Measurements from ENCODE around the gene TLR8. TPM values are rescaled to one million over a fixed set of nuclear protein-coding genes. Genes with fewer than 3 reads are reported as not detected.

The TLR8 gene
- total RNA-seq, 4 donors from 2014 or later, result 0.08 to 0.84 (median 0.52) TPM

DNA sequence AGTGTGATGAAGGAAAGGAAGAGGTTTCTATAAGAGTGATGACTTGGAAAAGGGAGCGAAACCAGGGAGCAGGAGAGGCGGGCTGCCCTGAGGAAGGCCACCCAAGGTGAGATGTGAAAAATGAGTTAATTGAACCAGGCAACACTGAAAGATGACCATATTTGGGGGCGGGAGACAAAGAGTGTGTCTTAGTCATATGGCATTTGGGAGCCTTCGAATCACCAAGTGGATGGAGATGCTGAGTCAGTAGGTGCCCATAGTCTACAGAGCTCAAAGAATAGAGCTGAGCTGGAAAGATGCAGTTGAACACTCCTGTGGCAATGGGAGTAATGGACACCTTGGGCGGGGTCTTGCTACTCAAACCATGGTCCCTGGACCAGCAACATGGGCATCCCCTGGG lies 8.3 kb upstream of the TLR8 start:
- WGBS, 2 donors, result 84 to 88% methylated on average over 4 to 5 of the region's 5 CpGs
- no peak for TF ChIP-seq CTCF (IDR thresholded peaks at IDR 0.05)
- intact Hi-C loops (cut with DNase I; ENCODE audit: low total_unique reads), result no loop called here

DNA sequence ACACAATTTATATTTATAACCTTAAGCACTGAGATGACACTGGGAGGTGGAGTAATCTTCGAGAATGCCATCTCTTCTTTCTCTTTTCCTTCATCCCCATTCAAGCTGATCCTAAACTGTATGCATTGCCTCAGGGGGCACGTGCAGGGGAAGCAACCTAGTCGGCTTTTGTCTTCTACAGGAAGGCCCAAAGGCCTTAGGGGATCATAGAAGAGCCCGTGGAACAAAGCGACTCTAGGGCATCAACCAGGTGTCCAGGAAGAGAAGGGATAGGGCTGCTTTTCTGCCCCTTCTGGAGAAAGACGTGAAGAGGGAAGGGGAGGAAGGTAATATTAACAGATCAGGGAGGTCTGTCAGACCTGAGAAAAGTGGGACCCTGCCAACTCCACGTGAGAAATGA lies 6.9 kb upstream of the TLR8 start:
- TF ChIP-seq CTCF (IDR thresholded peaks at IDR 0.05), result no peak
- TF ChIP-seq POLR2A (IDR thresholded peaks at IDR 0.05), result no peak
- WGBS, 2 donors, result 48 to 59% methylated on average over 7 of the region's 7 CpGs
- no peak overlapping the region for H3K4me3 ChIP-seq (ENCODE audit: low read depth, poor library complexity, severe bottlenecking)
- DNase-seq (ENCODE audit: low spot score in 2 of 2), result no peak
- intact Hi-C loops (cut with DNase I; ENCODE audit: low total_unique reads), result no loop called here

More for the DNA sequence above, 8.3 kb upstream of the TLR8 start:
- DNase-seq (ENCODE audit: low spot score in 2 of 2), result no peak
- no peak overlapping the region for H3K4me3 ChIP-seq (ENCODE audit: low read depth, poor library complexity, severe bottlenecking)

- peak; percentile 42 to 88 for DNase-seq (ENCODE audit: low spot score in 2 of 2)
- H3K4me3 ChIP-seq (ENCODE audit: low read depth, poor library complexity, severe bottlenecking), result no peak overlapping the region
- intact Hi-C loops (cut with DNase I; ENCODE audit: low total_unique reads), result loop anchor here (5.0 kb wide), 1 partner anchor 89 kb away; no protein-coding TSS in a partner anchor
- no peak for TF ChIP-seq POLR2A (IDR thresholded peaks at IDR 0.05)
- no peak for TF ChIP-seq CTCF (IDR thresholded peaks at IDR 0.05)
- 11 to 17% methylated on average over 10 of the region's 10 CpGs for WGBS, 2 donors
Observed at GRCh38 chrX:12901486-12901885, 4.9 kb upstream of the TLR8 start.

- 41 to 72% methylated on average over 8 of the region's 8 CpGs for WGBS, 2 donors
- no peak for DNase-seq (ENCODE audit: low spot score in 2 of 2)
- intact Hi-C loops (cut with DNase I; ENCODE audit: low total_unique reads), result loop anchor here (5.0 kb wide), 1 partner anchor 91 kb away; no protein-coding TSS in a partner anchor
Observed at GRCh38 chrX:12903646-12904045, 2.8 kb upstream of the TLR8 start.

DNA sequence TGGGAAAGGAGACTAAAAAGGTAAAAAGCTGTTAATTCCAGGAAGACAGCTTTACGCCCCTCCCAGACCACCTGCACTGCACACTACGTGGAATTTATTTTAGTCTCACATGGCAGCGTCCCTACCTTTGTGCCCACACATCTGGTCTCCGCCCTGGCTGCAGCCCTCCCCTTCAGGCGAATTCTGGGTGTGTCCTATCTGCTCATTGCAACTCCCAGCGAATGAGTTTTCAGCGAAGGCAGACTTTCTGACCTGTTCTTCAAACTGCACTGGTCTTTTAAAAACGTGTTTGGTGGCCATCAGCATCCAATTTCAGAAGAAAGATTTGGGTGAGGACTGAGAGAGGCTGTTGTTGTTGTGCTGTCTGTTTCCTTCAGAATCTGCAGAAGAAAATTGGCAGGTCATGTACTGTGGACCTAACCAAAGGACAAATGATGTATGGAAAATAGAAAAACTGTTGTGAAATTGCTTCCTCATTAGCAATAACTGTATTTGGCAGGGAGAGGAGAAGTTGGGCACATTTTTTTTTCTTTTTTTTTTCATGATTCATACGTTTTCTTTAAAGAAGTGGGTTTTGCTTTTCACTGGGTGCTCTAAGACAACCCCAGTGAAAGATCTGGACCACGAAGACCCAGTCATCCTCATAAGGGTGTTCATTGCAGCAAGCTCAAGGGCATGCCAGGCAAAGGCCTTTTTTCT lies 4.2 kb downstream of the TLR8 start:
- no peak overlapping the region for H3K4me3 ChIP-seq (ENCODE audit: low read depth, poor library complexity, severe bottlenecking)
- TF ChIP-seq CTCF (IDR thresholded peaks at IDR 0.05) (no peak), POLR2A (IDR thresholded peaks at IDR 0.05) (no peak)
- WGBS, 2 donors, result 29 to 37% methylated on average over 9 to 10 of the region's 10 CpGs
- intact Hi-C loops (cut with DNase I; ENCODE audit: low total_unique reads), result no loop called here
- DNase-seq (ENCODE audit: low spot score in 2 of 2), result no peak

More at GRCh38 chrX:12903646-12904045, 2.8 kb upstream of the TLR8 start:
- no peak for TF ChIP-seq CTCF (IDR thresholded peaks at IDR 0.05)
- TF ChIP-seq POLR2A (IDR thresholded peaks at IDR 0.05), result no peak
- H3K4me3 ChIP-seq (ENCODE audit: low read depth, poor library complexity, severe bottlenecking), result no peak overlapping the region

DNA sequence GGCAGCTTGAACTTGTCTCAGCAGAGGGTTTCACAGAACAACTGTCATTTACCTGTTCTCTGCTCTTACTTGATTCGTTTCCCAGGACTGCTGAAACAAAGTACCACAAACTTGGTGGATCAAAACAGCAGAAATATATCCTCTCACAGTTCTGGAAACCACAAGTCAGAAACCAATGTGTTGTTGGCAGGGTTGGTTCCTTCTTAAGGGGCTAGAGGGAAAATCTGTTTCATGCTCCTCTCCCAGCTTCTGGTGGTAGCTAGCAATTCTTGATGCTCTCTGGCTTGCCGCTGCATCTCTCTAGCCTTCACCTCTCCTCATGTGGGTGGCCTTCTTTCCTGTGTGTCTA lies 4.7 kb downstream of the TLR8 start:
- no peak for DNase-seq (ENCODE audit: low spot score in 2 of 2)
- WGBS, 2 donors, result 53 to 72% methylated on average over 2 of the region's 2 CpGs
- no peak overlapping the region for H3K4me3 ChIP-seq (ENCODE audit: low read depth, poor library complexity, severe bottlenecking)

More for the DNA sequence above, 4.7 kb downstream of the TLR8 start:
- intact Hi-C loops (cut with DNase I; ENCODE audit: low total_unique reads), result no loop called here
- no peak for TF ChIP-seq CTCF (IDR thresholded peaks at IDR 0.05)
- TF ChIP-seq POLR2A (IDR thresholded peaks at IDR 0.05), result no peak

Data from lower leg skin (tissue), 4 donors.